Cardiac fibroblast (primary cell): ENCODE results near the gene SH3BP2.

Experiments
- DNase-seq, 2 donors: peaks; one replicate each; pipeline versions ENCODE4 v3.0.0 to v3.0.0-alpha.2; 2010; ENCODE audit warnings: low read depth in 2 of 2
- H3K4me3 ChIP-seq, 2 donors: replicated peaks in 1 of 2; 1 replicate in 1 of 2; 2 replicates in 1 of 2; pipeline ENCODE4 v1.5.1; 2011; ENCODE audit warnings: low read depth in 2 of 2, low read length in 2 of 2, mild to moderate bottlenecking in 2 of 2, moderate library complexity in 1 of 2
- CTCF ChIP-seq: IDR thresholded peaks from one replicate; pipeline ENCODE4 v1.5.1; 2011; ENCODE audit warnings: low read depth, mild to moderate bottlenecking, low read length, inconsistent platforms

SH3BP2 gene

GRCh38 chr4:2837110-2837903 lies 44.4 kb downstream of the SH3BP2 start:
- H3K4me3 ChIP-seq, result no peak overlapping the region
- no peak for TF ChIP-seq CTCF
- no peak for DNase-seq

- no peak for TF ChIP-seq CTCF
- DNase-seq, result peak; percentile 69 to 80
- peak overlapping the region in 1 of 2 donors; percentile 13 for H3K4me3 ChIP-seq
Observed at GRCh38 chr4:2837904-2838496, 45.1 kb downstream of the SH3BP2 start.

GRCh38 chr4:2839060-2839459 lies 46.2 kb downstream of the SH3BP2 start:
- TF ChIP-seq CTCF, result no peak
- DNase-seq, result no peak
- H3K4me3 ChIP-seq, result no peak overlapping the region

GRCh38 chr4:2842687-2843262 lies 49.9 kb downstream of the SH3BP2 start:
- H3K4me3 ChIP-seq, result peak overlapping the region; percentile 58 to 82
- no peak for TF ChIP-seq CTCF
- no peak for DNase-seq

- peak within 1 kb of the TSS; percentile 80 to 82 for H3K4me3 ChIP-seq
- peak; percentile 91 to 96 for DNase-seq
- no peak for TF ChIP-seq CTCF
Observed at GRCh38 chr4:2843263-2843940, 50.5 kb downstream of the SH3BP2 start, which contains the start of gene ADD1. TSS of gene ADD1 (plus strand) at chr4:2843844. CDS start at chr4:2875916, 32,072 bp downstream.

GRCh38 chr4:2843941-2844584 lies 51.2 kb downstream of the SH3BP2 start:
- H3K4me3 ChIP-seq, result peak overlapping the region; percentile 80 to 82
- peak; percentile 35 to 42 for DNase-seq
- TF ChIP-seq CTCF, result no peak
